OCI-LY3 (cell line): ENCODE results near the gene ZNF425.

Source experiments
- EZH2phosphoT487 ChIP-seq: fragments of 200-600 bp; shearing (Covaris generic); IDR thresholded peaks from 2 replicates; pipeline ENCODE4 v1.6.1; 2018; ENCODE audit warnings: antibody characterized with exemption, mixed run types, low read depth
- TF ChIP-seq, protein P1 (sequence below): fragments of 200-600, 300-600 bp; sonication (generic); IDR thresholded peaks from 2 replicates; pipeline ENCODE4 v1.5.1; 2014; ENCODE audit warnings: antibody characterized with exemption, low read length, low read depth

DNA sequence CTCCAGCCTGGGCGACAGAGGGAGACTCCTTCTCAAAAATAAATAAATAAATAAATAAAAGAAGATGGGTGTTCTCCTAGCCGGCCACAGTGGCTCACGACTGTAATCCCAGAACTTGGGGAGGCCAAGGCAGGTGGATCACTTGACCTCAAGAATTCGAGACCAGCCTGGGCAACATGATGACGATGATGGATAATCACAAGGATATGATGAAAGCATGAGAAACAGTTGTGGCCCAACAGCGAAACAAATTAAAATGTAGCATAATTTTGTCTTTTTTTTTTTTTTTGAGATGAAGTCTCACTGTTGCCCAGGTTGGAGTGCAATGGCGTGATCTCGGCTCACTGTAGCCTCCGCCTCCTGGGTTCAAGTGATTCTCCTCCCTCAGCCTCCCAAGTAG, 48.5 kb downstream of the ZNF425 start:
- TF ChIP-seq, protein P1, sequence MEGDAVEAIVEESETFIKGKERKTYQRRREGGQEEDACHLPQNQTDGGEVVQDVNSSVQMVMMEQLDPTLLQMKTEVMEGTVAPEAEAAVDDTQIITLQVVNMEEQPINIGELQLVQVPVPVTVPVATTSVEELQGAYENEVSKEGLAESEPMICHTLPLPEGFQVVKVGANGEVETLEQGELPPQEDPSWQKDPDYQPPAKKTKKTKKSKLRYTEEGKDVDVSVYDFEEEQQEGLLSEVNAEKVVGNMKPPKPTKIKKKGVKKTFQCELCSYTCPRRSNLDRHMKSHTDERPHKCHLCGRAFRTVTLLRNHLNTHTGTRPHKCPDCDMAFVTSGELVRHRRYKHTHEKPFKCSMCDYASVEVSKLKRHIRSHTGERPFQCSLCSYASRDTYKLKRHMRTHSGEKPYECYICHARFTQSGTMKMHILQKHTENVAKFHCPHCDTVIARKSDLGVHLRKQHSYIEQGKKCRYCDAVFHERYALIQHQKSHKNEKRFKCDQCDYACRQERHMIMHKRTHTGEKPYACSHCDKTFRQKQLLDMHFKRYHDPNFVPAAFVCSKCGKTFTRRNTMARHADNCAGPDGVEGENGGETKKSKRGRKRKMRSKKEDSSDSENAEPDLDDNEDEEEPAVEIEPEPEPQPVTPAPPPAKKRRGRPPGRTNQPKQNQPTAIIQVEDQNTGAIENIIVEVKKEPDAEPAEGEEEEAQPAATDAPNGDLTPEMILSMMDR, result no peak
- no peak for TF ChIP-seq EZH2phosphoT487
